H1 (cell line): ENCODE data around the gene NUDT6. TPM values are rescaled to one million over a fixed set of nuclear protein-coding genes. Genes with fewer than 3 reads are reported as not detected.

Experiments used
- CTCF ChIA-PET: fragments of 300-600 bp; sonication (Branson Sonifier 250); formaldehyde crosslinking; loops from one replicate; lab custom pipeline; 2021; ENCODE audit not compliant: partially characterized antibody; lab: Charles Lee
- POLR2A ChIA-PET: fragments of 300-600 bp; sonication (Branson Sonifier 250); formaldehyde crosslinking; loops from one replicate; lab custom pipeline; 2021; ENCODE audit warnings: inconsistent platforms; ENCODE audit not compliant: partially characterized antibody; lab: Charles Lee
- DNase-seq, 2 experiments: peaks; one replicate each; pipeline versions ENCODE4 v3.0.0 to v3.0.0-alpha.2; 2010 to 2022; ENCODE audit warnings: low spot score in 2 of 2, low read depth in 1 of 2, mixed read lengths in 1 of 2
- FAIRE-seq: peaks from 2 replicates; lab custom pipeline; 2011; peaks lifted over from hg19 to GRCh38; lab: Jason Lieb, UNC
- H2AFZ ChIP-seq: 2 replicates; pipeline ENCODE4 v1.8.1; 2012; ENCODE audit warnings: low read length, inconsistent platforms
- H2AK5ac ChIP-seq: 2 replicates; pipeline ENCODE4 v1.6.1; 2013; ENCODE audit warnings: low read depth, low read length
- H2BK120ac ChIP-seq: replicated peaks from 2 replicates; pipeline ENCODE3; 2013; ENCODE audit warnings: low read depth, low read length, inconsistent platforms
- H2BK12ac ChIP-seq: 2 replicates; pipeline ENCODE4 v1.6.1; 2013; ENCODE audit warnings: low read depth, low read length
- H2BK15ac ChIP-seq: 2 replicates; pipeline ENCODE4 v1.6.1; 2013; ENCODE audit warnings: low read length
- H2BK20ac ChIP-seq: 2 replicates; pipeline ENCODE4 v1.6.1; 2013; ENCODE audit warnings: low read length
- H2BK5ac ChIP-seq: 2 replicates; pipeline ENCODE4 v1.6.1; 2013; ENCODE audit warnings: low read depth, low read length
- H3K14ac ChIP-seq: 2 replicates; pipeline ENCODE4 v1.6.1; 2013; ENCODE audit warnings: inconsistent platforms; ENCODE audit not compliant: insufficient read length
- H3K18ac ChIP-seq: 2 replicates; pipeline ENCODE4 v1.6.1; 2013; ENCODE audit warnings: low read length; ENCODE audit errors: extremely low read depth
- H3K23ac ChIP-seq: 2 replicates; pipeline ENCODE4 v1.6.1; 2013; ENCODE audit warnings: inconsistent platforms; ENCODE audit not compliant: insufficient read length
- H3K23me2 ChIP-seq: 2 replicates; pipeline ENCODE4 v1.6.1; 2013; ENCODE audit warnings: low read depth, low read length
- H3K27ac ChIP-seq: 2 replicates; pipeline ENCODE4 v1.6.1; 2011; ENCODE audit warnings: low read depth, low read length, inconsistent platforms
- H3K27me3 ChIP-seq, 4 experiments: replicated peaks in 1 of 4; 1 replicate in 1 of 4; 2 replicates in 3 of 4; pipeline versions ENCODE4 v1.6.1 to v1.8.1; 2011 to 2013; ENCODE audit warnings: low read length in 3 of 4, mild to moderate bottlenecking in 3 of 4, inconsistent platforms in 2 of 4, mixed read lengths in 2 of 4, moderate library complexity in 1 of 4; ENCODE audit not compliant: control insufficient read depth in 3 of 4, insufficient read depth in 3 of 4; ENCODE audit errors: extremely low read depth in 1 of 4
- H3K36me3 ChIP-seq, 4 experiments: 2 replicates each; pipeline versions ENCODE4 v1.6.1 to v1.8.1; 2011 to 2013; ENCODE audit warnings: mild to moderate bottlenecking in 4 of 4, low read length in 3 of 4, moderate library complexity in 2 of 4, control low read depth in 1 of 4, inconsistent platforms in 1 of 4; ENCODE audit not compliant: insufficient read depth in 4 of 4, control insufficient read depth in 2 of 4
- H3K4ac ChIP-seq: replicated peaks from 2 replicates; pipeline ENCODE3; 2013; ENCODE audit warnings: low read length, low read depth, mixed read lengths, inconsistent platforms; ENCODE audit not compliant: insufficient read length
- H3K4me1 ChIP-seq, 4 experiments: replicated peaks in 1 of 4; 1 replicate in 1 of 4; 2 replicates in 3 of 4; pipeline versions ENCODE4 v1.6.1 to v1.8.1; 2011 to 2013; ENCODE audit warnings: low read length in 3 of 4, inconsistent platforms in 2 of 4, mixed read lengths in 1 of 4; ENCODE audit not compliant: insufficient read depth in 4 of 4, control insufficient read depth in 3 of 4
- H3K4me2 ChIP-seq, 2 experiments: 2 replicates each; pipeline versions ENCODE4 v1.6.1 to v1.8.1; 2011 to 2013; ENCODE audit warnings: low read depth in 2 of 2, low read length in 2 of 2, control low read depth in 1 of 2, inconsistent platforms in 1 of 2, mild to moderate bottlenecking in 1 of 2; ENCODE audit not compliant: insufficient read depth in 1 of 2
- H3K4me3 ChIP-seq, 4 experiments: fragments of 200-600, 300-600 bp in 1 of 4; sonication (generic), shearing (Covaris generic), sonication (Bioruptor Twin) in 1 of 4; 2 replicates each; pipeline versions ENCODE4 v1.5.1 to v1.8.1; 2011 to 2016; ENCODE audit warnings: low read length in 4 of 4, low read depth in 3 of 4, control low read depth in 2 of 4, inconsistent platforms in 2 of 4, mild to moderate bottlenecking in 2 of 4, mixed read lengths in 1 of 4, moderate library complexity in 1 of 4; ENCODE audit not compliant: insufficient read depth in 2 of 4; ENCODE audit errors: extremely low read depth in 1 of 4
- H3K56ac ChIP-seq: replicated peaks from 2 replicates; pipeline ENCODE3; 2013; ENCODE audit warnings: low read depth, mild to moderate bottlenecking, mixed read lengths, low read length, inconsistent platforms; ENCODE audit not compliant: insufficient read length
- H3K79me1 ChIP-seq: 2 replicates; pipeline ENCODE4 v1.6.1; 2013; ENCODE audit warnings: low read depth, low read length, control low read depth
- H3K79me2 ChIP-seq, 2 experiments: 2 replicates each; pipeline versions ENCODE4 v1.6.1 to v1.8.1; 2012 to 2013; ENCODE audit warnings: low read length in 2 of 2, mild to moderate bottlenecking in 2 of 2, inconsistent platforms in 1 of 2; ENCODE audit not compliant: insufficient read depth in 2 of 2, control insufficient read depth in 1 of 2
- H3K9ac ChIP-seq, 4 experiments: replicated peaks in 1 of 4; 1 replicate in 1 of 4; 2 replicates in 3 of 4; pipeline versions ENCODE4 v1.6.1 to v1.8.1; 2011 to 2013; ENCODE audit warnings: low read depth in 3 of 4, low read length in 3 of 4, control low read depth in 2 of 4, mild to moderate bottlenecking in 2 of 4, moderate library complexity in 2 of 4, inconsistent platforms in 1 of 4; ENCODE audit errors: extremely low read depth in 1 of 4
- H3K9me3 ChIP-seq, 2 experiments: 2 replicates each; pipeline versions ENCODE4 v1.6.1 to v1.8.1; 2012 to 2013; ENCODE audit warnings: mild to moderate bottlenecking in 2 of 2, moderate library complexity in 2 of 2, control low read depth in 1 of 2, inconsistent platforms in 1 of 2, low read depth in 1 of 2, low read length in 1 of 2, mixed read lengths in 1 of 2; ENCODE audit not compliant: insufficient read depth in 2 of 2
- H4K20me1 ChIP-seq, 2 experiments: replicated peaks in 1 of 2; 2 replicates each; pipeline versions ENCODE3 to v1.8.1; 2011 to 2013; ENCODE audit warnings: inconsistent platforms in 2 of 2, low read length in 2 of 2, mild to moderate bottlenecking in 1 of 2; ENCODE audit not compliant: insufficient read depth in 2 of 2, control insufficient read depth in 1 of 2
- H4K5ac ChIP-seq: 2 replicates; pipeline ENCODE4 v1.6.1; 2013; ENCODE audit warnings: low read length, low read depth, mixed read lengths, inconsistent platforms; ENCODE audit not compliant: insufficient read length
- H4K8ac ChIP-seq: 2 replicates; pipeline ENCODE4 v1.8.0; 2013; ENCODE audit warnings: mild to moderate bottlenecking, moderate library complexity, low read length, inconsistent platforms; ENCODE audit not compliant: insufficient read depth; ENCODE audit errors: extremely low read depth
- H4K91ac ChIP-seq: replicated peaks from 2 replicates; pipeline ENCODE3; 2013; ENCODE audit warnings: low read length, mixed read lengths, inconsistent platforms; ENCODE audit not compliant: insufficient read length
- ATF3 ChIP-seq: IDR thresholded peaks from 2 replicates; pipeline ENCODE4 v1.6.1; 2011; ENCODE audit warnings: low read depth, mild to moderate bottlenecking, low read length; ENCODE audit not compliant: insufficient read depth
- E2F6 ChIP-seq: IDR thresholded peaks from 2 replicates; pipeline ENCODE4 v1.6.1; 2012; ENCODE audit warnings: inconsistent platforms
- POLR2A ChIP-seq, 2 experiments: IDR thresholded peaks; 1 replicate in 1 of 2; 2 replicates in 1 of 2; pipeline ENCODE4 v1.6.1; 2011; ENCODE audit warnings: low read depth in 2 of 2, low read length in 2 of 2, mild to moderate bottlenecking in 2 of 2; ENCODE audit errors: control extremely low read depth in 1 of 2
- POLR2AphosphoS5 ChIP-seq: IDR thresholded peaks from 2 replicates; pipeline ENCODE4 v1.6.1; 2011; ENCODE audit warnings: low read depth, low read length
- SIN3A ChIP-seq, 2 experiments: IDR thresholded peaks in 1 of 2; conservative IDR thresholded peaks in 1 of 2; 2 replicates each; pipeline ENCODE4 v1.6.1; 2011 to 2012; ENCODE audit warnings: low read length in 2 of 2, improper control_type of control experiment in 1 of 2, low read depth in 1 of 2, mild to moderate bottlenecking in 1 of 2
- WGBS, 2 experiments: shearing (Covaris generic) in 1 of 2; methylation state at CpG; one replicate each; pipeline versions ENCODE4 v1.1.6 to v1.1.7; 2013 to 2015; ENCODE audit warnings: low lambda C conversion rate in 2 of 2, mixed read lengths in 2 of 2, inconsistent platforms in 1 of 2, low coverage in 1 of 2, missing lambda C conversion rate in 1 of 2; ENCODE audit not compliant: insufficient replicate concordance in 2 of 2, insufficient coverage in 1 of 2, insufficient read length in 1 of 2; ENCODE audit errors: extremely low coverage in 1 of 2, missing lambda C conversion rate in 1 of 2; 5-methylcytosine and 5-hydroxymethylcytosine counted together
- polyA plus RNA-seq, 7 experiments: library from polyadenylated mRNA; depleted of rRNA in 3 of 7; stranded (reverse) in 5 of 7; unstranded in 2 of 7; fragments of >200 nt in 5 of 7; fragments of 200-250 nt in 2 of 7; gene quantifications; 1 replicate in 5 of 7; 2 replicates in 1 of 7; 4 replicates in 1 of 7; pipeline versions ENCODE4 v1.2.1 to v1.2.3, GENCODE V29; 2011 to 2013; ENCODE audit warnings: missing spikeins in 2 of 7, mixed read lengths in 2 of 7
- total RNA-seq: library from RNA; stranded (reverse); fragmentation: NEBNext Ultra II Directional; extraction: Animal tissue kit (Norgen Biotek cat#: 25700); gene quantifications from 2 replicates; pipeline ENCODE4 v1.2.1, GENCODE V29; 2021

NUDT6 gene
- total and polyA plus RNA-seq, 2 of the 8 experiments (the other 6 are each of a cell fraction or from before 2014, with no cell fraction given), result 5.0 to 12.4 TPM

- POLR2A ChIA-PET, result interaction anchor here (0.9 to 1.6 kb wide), 5 partner anchors 8 to 164 kb away, joined by 3 read pairs; partner anchors contain the start of gene BBS12
Measured at GRCh38 chr4:122896270-122896669, 26.1 kb downstream of the NUDT6 start.

More at GRCh38 chr4:122896270-122896669, 26.1 kb downstream of the NUDT6 start:
- H2AFZ ChIP-seq, result no peak overlapping the region
- H3K56ac ChIP-seq, result no peak overlapping the region
- TF ChIP-seq E2F6 (no peak), SIN3A (conservative IDR thresholded peaks at IDR 0.05 in 1 of 2, IDR thresholded peaks at IDR 0.05 in 1 of 2; ENCODE audit: low read depth in 1 of 2, low read length in 2 of 2) (no peak), POLR2AphosphoS5 (peak; percentile 73), POLR2A (IDR thresholded peaks at IDR 0.05; ENCODE audit: control extremely low read depth in 1 of 2, low read depth in 2 of 2, low read length in 2 of 2) (0 out of 3 replicates have a peak, but pooled peaks of 1 of the 2 experiments have one; percentile 19), ATF3 (no peak)
- no peak overlapping the region for H3K18ac ChIP-seq
- DNase-seq (no peak), FAIRE-seq (no peak)
- H2BK20ac ChIP-seq, result no peak overlapping the region
- H3K36me3 ChIP-seq, result peaks cover 0 to 66% (median 20%) of the 10 kb centered on the region in 4 experiments; a peak in 6 of 8 replicates
- peaks cover 0 to 12% of the 10 kb centered on the region in 2 experiments; a peak in 2 of 4 replicates for H3K79me2 ChIP-seq
- H3K23me2 ChIP-seq, result no peaks in the 10 kb centered on the region
- H3K23ac ChIP-seq, result no peak overlapping the region
- H3K9me3 ChIP-seq, result no peaks in the 10 kb centered on the region
- H4K91ac ChIP-seq, result no peak overlapping the region
- no peak overlapping the region for H2BK120ac ChIP-seq
- H2BK5ac ChIP-seq, result no peak overlapping the region
- H3K4ac ChIP-seq, result no peak overlapping the region
- no peak overlapping the region for H3K9ac ChIP-seq
- no peak overlapping the region for H2BK15ac ChIP-seq
- no peaks in the 10 kb centered on the region for H3K4me1 ChIP-seq
- peaks cover 2% of the 10 kb centered on the region; the same call in 1 of the 2 replicates for H3K79me1 ChIP-seq
- no peak overlapping the region for H3K4me2 ChIP-seq
- no peak overlapping the region for H2BK12ac ChIP-seq
- no peak overlapping the region for H3K4me3 ChIP-seq
- H4K8ac ChIP-seq, result no peak overlapping the region
- no peak overlapping the region for H2AK5ac ChIP-seq
- WGBS, 2 experiments, result 94% methylated on average over 1 of the region's 1 CpG; no CpG with 5 or more reads in 1 of the 2 experiments
- peaks cover 0 to 2% (median 0%) of the 10 kb centered on the region in 4 experiments; a peak in 1 of 7 replicates for H3K27me3 ChIP-seq
- peaks cover 3 to 5% of the 10 kb centered on the region in 2 experiments for H4K20me1 ChIP-seq
- CTCF ChIA-PET, result interaction anchor here (0.6 to 1.6 kb wide), 6 partner anchors 16 to 175 kb away, joined by 3 to 5 read pairs (median 3); no protein-coding TSS in a partner anchor
- no peak overlapping the region for H3K27ac ChIP-seq
- H4K5ac ChIP-seq, result no peak overlapping the region
- no peak overlapping the region for H3K14ac ChIP-seq
